Muscle of leg (tissue), 11 donors: ENCODE data around the gene MMS22L. TPM values are rescaled to one million over a fixed set of nuclear protein-coding genes. Genes with fewer than 3 reads are reported as not detected.

ENCODE experiments used
- DNase-seq: peaks from one replicate; pipeline ENCODE4 v3.0.0; 2013
- H3K27ac ChIP-seq: one replicate; pipeline ENCODE4 v1.5.1; 2013; ENCODE audit warnings: mild to moderate bottlenecking, low read length, control low read depth
- H3K27me3 ChIP-seq: one replicate; pipeline ENCODE4 v1.6.1; 2013; ENCODE audit warnings: low read length; ENCODE audit not compliant: control insufficient read depth, insufficient read depth
- H3K36me3 ChIP-seq: one replicate; pipeline ENCODE4 v1.6.1; 2013; ENCODE audit warnings: low read length; ENCODE audit not compliant: control insufficient read depth, insufficient read depth
- H3K4me1 ChIP-seq: one replicate; pipeline ENCODE4 v1.6.1; 2013; ENCODE audit warnings: low read length; ENCODE audit not compliant: control insufficient read depth, insufficient read depth
- H3K4me3 ChIP-seq: one replicate; pipeline ENCODE4 v1.5.1; 2013; ENCODE audit warnings: low read length, control low read depth
- H3K9me3 ChIP-seq: replicated peaks from 2 replicates; pipeline ENCODE4 v1.6.1; 2013; ENCODE audit warnings: low read depth, low read length; ENCODE audit not compliant: control insufficient read depth
- WGBS: methylation state at CpG from one replicate; pipeline ENCODE4 v1.1.5; 2013; ENCODE audit warnings: missing lambda C conversion rate; ENCODE audit not compliant: insufficient coverage; 5-methylcytosine and 5-hydroxymethylcytosine counted together
- polyA plus RNA-seq, 8 donors: library from polyadenylated mRNA; unstranded; fragments of 120-200 nt; gene quantifications; one replicate each; pipeline versions ENCODE4 v1.2.1 to v1.2.3, GENCODE V29; 2013; ENCODE audit warnings: inconsistent platforms in 1 of 8, low replicate concordance in 1 of 8; ENCODE audit not compliant: insufficient read length in 8 of 8, insufficient read depth in 1 of 8
- total RNA-seq: library from RNA; stranded (reverse); fragments of 120-200 nt; gene quantifications from one replicate; pipeline ENCODE4 v1.2.4, GENCODE V29; 2013

MMS22L gene
- total and polyA plus RNA-seq, 9 donors: 3.8 to 9.2 (median 6.8) TPM

DNA sequence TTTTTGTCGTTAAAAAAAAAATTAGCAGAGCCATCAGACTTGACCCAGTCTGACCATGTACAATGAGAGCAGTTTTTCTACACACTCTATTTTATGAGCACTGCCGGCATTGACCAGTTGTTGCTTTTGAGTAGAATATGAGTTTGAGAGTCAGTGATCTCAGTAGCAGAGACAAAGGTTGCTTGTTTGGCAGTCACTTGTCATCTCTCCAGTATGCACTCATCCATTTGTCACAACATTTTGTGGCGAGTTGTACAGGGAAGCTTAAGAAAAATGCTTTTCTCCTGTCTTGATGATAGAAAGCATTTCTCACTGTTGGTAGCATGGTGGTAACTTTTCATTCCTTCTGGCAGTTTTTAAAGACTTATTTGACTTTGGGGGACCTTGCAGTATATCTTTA, 159.9 kb downstream of the MMS22L start:
- no peak for DNase-seq
- H3K9me3 ChIP-seq: peaks cover 2% of the 10 kb centered on the region
- H3K27me3 ChIP-seq: no peaks in the 10 kb centered on the region
- no CpG with 5 or more reads among the region's 3 CpGs for WGBS
- no peaks in the 10 kb centered on the region for H3K4me1 ChIP-seq
- no peaks in the 10 kb centered on the region for H3K36me3 ChIP-seq
- no peak overlapping the region for H3K27ac ChIP-seq
- no peak overlapping the region for H3K4me3 ChIP-seq

DNA sequence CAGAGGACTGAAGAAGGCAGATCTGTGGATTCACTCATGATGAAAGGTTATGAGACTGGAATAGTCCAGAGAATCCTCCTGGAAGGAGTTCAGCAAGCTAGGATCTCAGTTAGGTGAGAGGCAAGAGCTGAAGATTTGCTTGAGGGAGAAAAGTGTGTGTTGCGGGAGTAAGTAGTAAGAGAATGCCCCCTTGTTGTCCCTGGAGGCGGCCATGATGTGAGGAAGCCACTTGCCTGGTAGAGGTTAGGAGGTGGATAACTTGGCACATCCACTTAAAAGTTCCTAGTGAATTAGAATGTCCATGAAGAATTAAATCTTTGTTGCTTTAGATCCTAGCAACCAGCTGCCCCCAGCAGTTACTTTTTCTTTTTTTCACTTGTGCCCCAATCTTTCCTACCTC, 162.5 kb downstream of the MMS22L start:
- DNase-seq: no peak
- Histone ChIP-seq H3K9me3 (peaks cover 2% of the 10 kb centered on the region), H3K27me3 (no peaks in the 10 kb centered on the region), H3K27ac (no peak overlapping the region), H3K4me1 (no peaks in the 10 kb centered on the region), H3K4me3 (no peak overlapping the region), H3K36me3 (no peaks in the 10 kb centered on the region)
- WGBS: 91% methylated on average over 2 of the region's 2 CpGs

- H3K4me1 ChIP-seq: no peaks in the 10 kb centered on the region
- no peak overlapping the region for H3K4me3 ChIP-seq
These were observed 168.4 kb downstream of the MMS22L start for GRCh38 chr6:97114645-97115044.

GRCh38 chr6:97113170-97113569, 169.8 kb downstream of the MMS22L start:
- WGBS: no CpG with 5 or more reads among the region's 1 CpG
- Histone ChIP-seq H3K4me3 (no peak overlapping the region), H3K27me3 (no peaks in the 10 kb centered on the region), H3K9me3 (no peaks in the 10 kb centered on the region), H3K27ac (no peak overlapping the region), H3K36me3 (no peaks in the 10 kb centered on the region), H3K4me1 (no peaks in the 10 kb centered on the region)
- DNase-seq: no peak

More at GRCh38 chr6:97114645-97115044, 168.4 kb downstream of the MMS22L start:
- H3K27ac ChIP-seq: no peak overlapping the region
- no peak for DNase-seq
- no peaks in the 10 kb centered on the region for H3K9me3 ChIP-seq
- H3K27me3 ChIP-seq: no peaks in the 10 kb centered on the region
- H3K36me3 ChIP-seq: no peaks in the 10 kb centered on the region

GRCh38 chr6:97111243-97111642, 171.8 kb downstream of the MMS22L start:
- H3K27me3 ChIP-seq: no peaks in the 10 kb centered on the region
- no peaks in the 10 kb centered on the region for H3K4me1 ChIP-seq
- no peak overlapping the region for H3K4me3 ChIP-seq
- H3K9me3 ChIP-seq: no peaks in the 10 kb centered on the region
- 93% methylated on average over 7 of the region's 8 CpGs for WGBS
- no peak overlapping the region for H3K27ac ChIP-seq
- DNase-seq: no peak
- no peaks in the 10 kb centered on the region for H3K36me3 ChIP-seq

- DNase-seq: no peak
- H3K36me3 ChIP-seq: no peaks in the 10 kb centered on the region
- H3K4me1 ChIP-seq: no peaks in the 10 kb centered on the region
- no peaks in the 10 kb centered on the region for H3K9me3 ChIP-seq
- WGBS: no CpG with 5 or more reads among the region's 6 CpGs
- H3K27ac ChIP-seq: no peak overlapping the region
- no peak overlapping the region for H3K4me3 ChIP-seq
- H3K27me3 ChIP-seq: no peaks in the 10 kb centered on the region
These were observed 172.4 kb downstream of the MMS22L start for GRCh38 chr6:97110626-97111025.

GRCh38 chr6:97110149-97110548, 172.9 kb downstream of the MMS22L start:
- Histone ChIP-seq H3K27me3 (no peaks in the 10 kb centered on the region), H3K4me3 (no peak overlapping the region), H3K4me1 (no peaks in the 10 kb centered on the region), H3K9me3 (no peaks in the 10 kb centered on the region), H3K36me3 (no peaks in the 10 kb centered on the region), H3K27ac (no peak overlapping the region)
- DNase-seq: no peak
- 63% methylated on average over 4 of the region's 5 CpGs for WGBS

- Histone ChIP-seq H3K36me3 (no peaks in the 10 kb centered on the region), H3K9me3 (no peaks in the 10 kb centered on the region), H3K4me3 (no peak overlapping the region), H3K27ac (no peak overlapping the region), H3K27me3 (no peaks in the 10 kb centered on the region), H3K4me1 (no peaks in the 10 kb centered on the region)
- whole genome bisulfite sequencing: 93% methylated on average over 2 of the region's 4 CpGs
- no peak for DNase-seq
These were observed 173.6 kb downstream of the MMS22L start for GRCh38 chr6:97109444-97109843.

DNA sequence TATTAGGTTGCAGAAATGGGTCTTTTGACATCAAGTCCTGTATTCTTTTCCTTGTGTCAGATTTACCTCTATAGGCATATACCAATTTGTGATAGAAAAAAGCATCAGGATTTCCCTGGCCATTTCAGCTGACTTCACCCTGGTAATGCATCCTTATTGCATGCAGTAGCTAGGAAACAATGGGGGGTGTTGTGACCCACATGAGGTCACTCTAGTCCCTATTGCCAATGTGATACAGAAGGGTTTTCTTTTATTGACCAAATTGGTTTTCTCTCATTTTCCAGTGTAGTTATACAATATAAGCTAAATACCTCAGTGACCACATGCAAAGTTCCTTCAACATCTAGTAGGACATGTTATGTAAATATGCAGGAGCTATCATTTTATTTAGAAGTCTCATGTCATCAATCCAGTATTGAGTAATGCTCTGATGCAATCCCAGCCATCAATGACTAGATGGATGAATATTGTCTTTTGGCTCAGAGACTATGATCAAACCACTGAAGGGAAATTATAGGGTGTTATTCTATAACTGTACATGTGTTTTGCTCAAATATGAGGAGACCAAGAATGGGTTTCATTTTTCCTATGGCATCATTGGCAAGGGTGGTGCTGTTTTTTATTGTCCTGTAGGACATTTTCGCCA, 180.7 kb downstream of the MMS22L start:
- Histone ChIP-seq H3K27me3 (no peaks in the 10 kb centered on the region), H3K36me3 (no peaks in the 10 kb centered on the region), H3K4me1 (no peaks in the 10 kb centered on the region), H3K9me3 (no peaks in the 10 kb centered on the region), H3K27ac (no peak overlapping the region), H3K4me3 (no peak overlapping the region)
- no CpG with 5 or more reads among the region's 1 CpG for WGBS
- DNase-seq: no peak

DNA sequence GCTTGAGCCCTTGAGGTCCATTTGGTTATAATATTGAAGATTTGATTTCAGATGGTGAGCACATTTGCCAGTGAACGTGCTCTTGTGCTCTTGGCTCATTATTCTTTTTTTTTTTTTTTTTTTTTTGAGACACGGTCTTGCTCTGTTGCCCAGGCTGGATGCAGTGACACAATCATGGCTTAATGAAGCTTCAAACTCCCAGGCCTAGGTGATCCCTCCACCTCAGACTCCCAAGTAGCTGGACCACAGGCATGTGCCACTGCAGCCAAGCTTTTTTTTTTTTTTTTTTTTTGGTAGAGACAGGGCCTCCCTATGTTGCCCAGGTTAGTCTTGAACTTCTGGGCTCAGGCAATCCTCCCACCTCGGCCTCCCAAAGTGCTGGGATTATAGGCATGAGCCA, 182.3 kb downstream of the MMS22L start:
- H3K27me3 ChIP-seq: no peaks in the 10 kb centered on the region
- H3K27ac ChIP-seq: no peak overlapping the region
- no peak for DNase-seq
- WGBS: 20% methylated on average over 1 of the region's 3 CpGs
- H3K36me3 ChIP-seq: no peaks in the 10 kb centered on the region
- H3K4me3 ChIP-seq: no peak overlapping the region
- H3K4me1 ChIP-seq: no peaks in the 10 kb centered on the region
- H3K9me3 ChIP-seq: no peaks in the 10 kb centered on the region
